Body of pancreas (tissue), 4 donors: ENCODE measurements around the gene ZXDB.
"Not testable (repeated sequence)": the region's sequence is repeated elsewhere in the genome, so short reads cannot be mapped to it uniquely, and the experiment has no call there.

ENCODE experiments used
- POLR2A ChIP-seq, 3 donors: fragments of 450-650 bp; IDR thresholded peaks; one replicate each; pipeline ENCODE4 v1.6.1; 2016; ENCODE audit warnings: antibody characterized with exemption in 3 of 3, mild to moderate bottlenecking in 2 of 3
- TF ChIP-seq, protein P1 (sequence below), 7 experiments: fragments of 450-650 bp in 4 of 7; fragments of 200-600 bp in 3 of 7; sonication (generic) in 3 of 7; IDR thresholded peaks; one replicate each; pipeline ENCODE4 v1.5.1; 2016 to 2019; ENCODE audit warnings: antibody characterized with exemption in 7 of 7

DNA sequence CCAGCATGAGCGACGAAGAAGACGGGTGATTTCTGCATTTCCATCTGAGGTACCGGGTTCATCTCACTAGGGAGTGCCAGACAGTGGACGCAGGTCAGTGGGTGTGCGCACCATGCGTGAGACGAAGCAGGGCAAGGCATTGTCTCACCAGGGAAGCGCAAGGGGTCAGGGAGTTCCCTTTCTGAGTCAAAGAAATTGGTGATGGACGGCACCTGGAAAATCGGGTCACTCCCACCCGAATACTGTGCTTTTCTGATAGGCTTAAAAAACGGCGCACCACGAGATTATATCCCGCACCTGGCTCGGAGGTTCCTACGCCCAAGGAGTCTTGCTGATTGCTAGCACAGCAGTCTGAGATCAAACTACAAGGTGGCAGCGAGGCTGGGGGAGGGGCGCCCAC is 37.6 kb downstream of the ZXDB start:
- not testable (repeated sequence) for TF ChIP-seq POLR2A (IDR thresholded peaks at IDR 0.05)
- TF ChIP-seq, protein P1, sequence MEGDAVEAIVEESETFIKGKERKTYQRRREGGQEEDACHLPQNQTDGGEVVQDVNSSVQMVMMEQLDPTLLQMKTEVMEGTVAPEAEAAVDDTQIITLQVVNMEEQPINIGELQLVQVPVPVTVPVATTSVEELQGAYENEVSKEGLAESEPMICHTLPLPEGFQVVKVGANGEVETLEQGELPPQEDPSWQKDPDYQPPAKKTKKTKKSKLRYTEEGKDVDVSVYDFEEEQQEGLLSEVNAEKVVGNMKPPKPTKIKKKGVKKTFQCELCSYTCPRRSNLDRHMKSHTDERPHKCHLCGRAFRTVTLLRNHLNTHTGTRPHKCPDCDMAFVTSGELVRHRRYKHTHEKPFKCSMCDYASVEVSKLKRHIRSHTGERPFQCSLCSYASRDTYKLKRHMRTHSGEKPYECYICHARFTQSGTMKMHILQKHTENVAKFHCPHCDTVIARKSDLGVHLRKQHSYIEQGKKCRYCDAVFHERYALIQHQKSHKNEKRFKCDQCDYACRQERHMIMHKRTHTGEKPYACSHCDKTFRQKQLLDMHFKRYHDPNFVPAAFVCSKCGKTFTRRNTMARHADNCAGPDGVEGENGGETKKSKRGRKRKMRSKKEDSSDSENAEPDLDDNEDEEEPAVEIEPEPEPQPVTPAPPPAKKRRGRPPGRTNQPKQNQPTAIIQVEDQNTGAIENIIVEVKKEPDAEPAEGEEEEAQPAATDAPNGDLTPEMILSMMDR (IDR thresholded peaks at IDR 0.05) = not testable (repeated sequence)
